IMR-90 (cell line): ENCODE data around the gene ZNF783. TPM values are rescaled to one million over a fixed set of nuclear protein-coding genes. Genes with fewer than 3 reads are reported as not detected.

Source experiments
- ATAC-seq: fragments of 200-7000 bp; cut with Tn5 transposase; 2 replicates; pipeline ENCODE4 v1.9.1; 2020; ENCODE audit warnings: low read depth, mild to moderate bottlenecking, moderate library complexity
- BruUV-seq: library from RNA; stranded (reverse); fragments of 400-500 nt; replicated peaks from 2 replicates; lab custom pipeline; 2021; lab: Mats Ljungman, UMichigan
- CTCF ChIA-PET: fragments of 300-600 bp; formaldehyde crosslinking; extraction: SDS; loops from one replicate; lab custom pipeline; 2021; ENCODE audit warnings: antibody characterized with exemption; lab: Yijun Ruan, JAX
- POLR2A ChIA-PET: fragments of 300-600 bp; sonication (Branson Sonifier 250); formaldehyde crosslinking; loops from one replicate; lab custom pipeline; 2022; ENCODE audit warnings: antibody characterized with exemption; ENCODE audit not compliant: unreplicated experiment; lab: Charles Lee
- DNase-seq: peaks from one replicate; pipeline ENCODE4 v3.0.0; 2013
- H2AFZ ChIP-seq: replicated peaks from 2 replicates; pipeline ENCODE3; 2013; ENCODE audit warnings: low read length, mild to moderate bottlenecking; ENCODE audit not compliant: poor library complexity
- H2AK5ac ChIP-seq: 2 replicates; pipeline ENCODE4 v1.6.1; 2013; ENCODE audit warnings: low read depth, low read length, inconsistent platforms
- H2AK9ac ChIP-seq: replicated peaks from 2 replicates; pipeline ENCODE3; 2013; ENCODE audit warnings: mild to moderate bottlenecking, low read depth, low read length, moderate library complexity; ENCODE audit not compliant: poor library complexity
- H2BK120ac ChIP-seq: 2 replicates; pipeline ENCODE4 v1.6.1; 2013; ENCODE audit warnings: low read depth, low read length, inconsistent platforms
- H2BK15ac ChIP-seq: 3 replicates; pipeline ENCODE4 v1.6.1; 2013; ENCODE audit warnings: low read depth, low read length, inconsistent platforms
- H2BK20ac ChIP-seq: 2 replicates; pipeline ENCODE4 v1.6.1; 2013; ENCODE audit warnings: low read depth, mild to moderate bottlenecking, inconsistent platforms, low read length, moderate library complexity
- H2BK5ac ChIP-seq: 2 replicates; pipeline ENCODE4 v1.6.1; 2013; ENCODE audit warnings: mild to moderate bottlenecking, low read depth, low read length, inconsistent platforms; ENCODE audit not compliant: poor library complexity, severe bottlenecking
- H3K14ac ChIP-seq: replicated peaks from 2 replicates; pipeline ENCODE4 v1.6.1; 2013; ENCODE audit warnings: low read depth, low read length, inconsistent platforms
- H3K18ac ChIP-seq: 2 replicates; pipeline ENCODE4 v1.6.1; 2013; ENCODE audit warnings: low read depth, low read length, control low read depth
- H3K23ac ChIP-seq: 2 replicates; pipeline ENCODE4 v1.6.1; 2013; ENCODE audit warnings: low read depth, low read length, inconsistent platforms
- H3K27ac ChIP-seq: 2 replicates; pipeline ENCODE4 v1.5.1; 2013; ENCODE audit warnings: mild to moderate bottlenecking, control low read depth, low read length; ENCODE audit not compliant: insufficient read depth
- H3K27me3 ChIP-seq: 2 replicates; pipeline ENCODE4 v1.6.1; 2013; ENCODE audit warnings: low read length; ENCODE audit not compliant: control insufficient read depth, insufficient read depth
- H3K36me3 ChIP-seq: 2 replicates; pipeline ENCODE4 v1.6.1; 2013; ENCODE audit warnings: low read length, mixed read lengths; ENCODE audit not compliant: control insufficient read depth, insufficient read depth
- H3K4ac ChIP-seq: 2 replicates; pipeline ENCODE4 v1.6.1; 2013; ENCODE audit warnings: low read depth, low read length, inconsistent platforms
- H3K4me1 ChIP-seq: 2 replicates; pipeline ENCODE4 v1.6.1; 2013; ENCODE audit warnings: low read length, mixed read lengths; ENCODE audit not compliant: control insufficient read depth, insufficient read depth
- H3K4me2 ChIP-seq: 2 replicates; pipeline ENCODE4 v1.6.1; 2013; ENCODE audit warnings: low read depth, mild to moderate bottlenecking, control low read depth, low read length, moderate library complexity
- H3K4me3 ChIP-seq: 2 replicates; pipeline ENCODE4 v1.5.1; 2013; ENCODE audit warnings: low read depth, mild to moderate bottlenecking, control low read depth, low read length, moderate library complexity; ENCODE audit not compliant: insufficient read depth
- H3K56ac ChIP-seq: 2 replicates; pipeline ENCODE4 v1.6.1; 2013; ENCODE audit warnings: low read length, inconsistent platforms; ENCODE audit not compliant: insufficient read depth; ENCODE audit errors: extremely low read depth
- H3K79me1 ChIP-seq, 2 experiments: 2 replicates each; pipeline ENCODE4 v1.6.1; 2013; ENCODE audit warnings: low read length in 2 of 2, inconsistent platforms in 1 of 2, low read depth in 1 of 2
- H3K9ac ChIP-seq: 2 replicates; pipeline ENCODE4 v1.6.1; 2013; ENCODE audit warnings: low read depth, low read length, control low read depth
- H3K9me1 ChIP-seq: 2 replicates; pipeline ENCODE4 v1.6.1; 2013; ENCODE audit warnings: low read length, inconsistent platforms; ENCODE audit not compliant: insufficient read depth
- H3K9me3 ChIP-seq: 2 replicates; pipeline ENCODE4 v1.6.1; 2013; ENCODE audit warnings: low read length; ENCODE audit not compliant: control insufficient read depth, insufficient read depth
- H4K20me1 ChIP-seq: 2 replicates; pipeline ENCODE4 v1.6.1; 2013; ENCODE audit warnings: low read length, inconsistent platforms; ENCODE audit not compliant: insufficient read depth
- H4K5ac ChIP-seq: 2 replicates; pipeline ENCODE4 v1.6.1; 2013; ENCODE audit warnings: mild to moderate bottlenecking, low read depth, low read length, control low read depth
- H4K8ac ChIP-seq, 2 experiments: 2 replicates each; pipeline ENCODE4 v1.6.1; 2013; ENCODE audit warnings: low read depth in 2 of 2, low read length in 2 of 2, control low read depth in 1 of 2, inconsistent platforms in 1 of 2
- H4K91ac ChIP-seq: 2 replicates; pipeline ENCODE4 v1.6.1; 2013; ENCODE audit warnings: low read depth, low read length, inconsistent platforms; ENCODE audit not compliant: insufficient read depth
- BHLHE40 ChIP-seq: fragments of 150-350 bp; IDR thresholded peaks from 2 replicates; pipeline ENCODE4 v1.6.1; 2016; ENCODE audit warnings: mild to moderate bottlenecking, low read depth, low read length
- CEBPB ChIP-seq: IDR thresholded peaks from 2 replicates; pipeline ENCODE4 v1.6.1; 2012; ENCODE audit warnings: low read depth, low read length, improper control_type of control experiment
- CHD1 ChIP-seq: IDR thresholded peaks from 2 replicates; pipeline ENCODE4 v1.6.1; 2012; ENCODE audit warnings: low read depth, low read length, improper control_type of control experiment
- MAFK ChIP-seq: IDR thresholded peaks from 2 replicates; pipeline ENCODE4 v1.6.1; 2012; ENCODE audit warnings: low read depth, low read length, improper control_type of control experiment
- MXI1 ChIP-seq: IDR thresholded peaks from 2 replicates; pipeline ENCODE4 v1.6.1; 2012; ENCODE audit warnings: low read depth, mild to moderate bottlenecking, low read length, moderate library complexity, borderline replicate concordance
- RAD21 ChIP-seq: IDR thresholded peaks from 2 replicates; pipeline ENCODE4 v1.6.1; 2012; ENCODE audit warnings: low read length, improper control_type of control experiment
- RCOR1 ChIP-seq: IDR thresholded peaks from 2 replicates; pipeline ENCODE4 v1.6.1; 2012; ENCODE audit warnings: mild to moderate bottlenecking, low read length, improper control_type of control experiment; ENCODE audit not compliant: insufficient replicate concordance
- RFX5 ChIP-seq: IDR thresholded peaks from 2 replicates; pipeline ENCODE4 v1.8.0; 2012; ENCODE audit warnings: low read depth, mild to moderate bottlenecking, low read length, moderate library complexity
- SMC3 ChIP-seq: fragments of 150-350 bp; IDR thresholded peaks from 2 replicates; pipeline ENCODE4 v1.6.1; 2016; ENCODE audit warnings: low read depth, mild to moderate bottlenecking, antibody characterized with exemption, low read length, moderate library complexity
- WGBS, 2 experiments: methylation state at CpG; one replicate each; pipeline versions ENCODE4 v1.1.5 to v1.1.7; 2013; ENCODE audit warnings: missing lambda C conversion rate in 2 of 2; ENCODE audit not compliant: insufficient read length in 1 of 2; ENCODE audit errors: extremely low coverage in 2 of 2; 5-methylcytosine and 5-hydroxymethylcytosine counted together
- dilution Hi-C: fragments of 300-500 bp; cut with HindIII; formaldehyde crosslinking; loops from one replicate; pipeline ENCODE4 v1.14.3; 2018; ENCODE audit warnings: low sequenced_read_pairs; ENCODE audit not compliant: unreplicated experiment
- in situ Hi-C: fragments of 300-500 bp; cut with MboI; formaldehyde crosslinking; loops from 3 replicates; pipeline ENCODE4 v1.14.3; 2019; ENCODE audit warnings: low sequenced_read_pairs, inconsistent platforms, mixed read lengths
- intact Hi-C: fragments of 100-400 bp; cut with micrococcal nuclease; formaldehyde crosslinking; loops from 2 replicates; pipeline ENCODE4 v1.10.0; 2022
- polyA plus RNA-seq, 3 experiments: library from polyadenylated mRNA; depleted of rRNA; stranded (reverse); fragments of >200 nt; gene quantifications; 2 replicates each; pipeline ENCODE4 v1.2.3, GENCODE V29; 2012; ENCODE audit warnings: low replicate concordance in 1 of 3
- total RNA-seq: library from RNA; depleted of rRNA; stranded (reverse); fragments of >200 nt; gene quantifications from 2 replicates; pipeline ENCODE4 v1.2.3, GENCODE V29; 2012
- TF ChIP-seq, protein P1 (sequence below): fragments of 150-350 bp; IDR thresholded peaks from 2 replicates; pipeline ENCODE4 v1.6.1; 2016; ENCODE audit warnings: low read depth, mild to moderate bottlenecking, low read length, moderate library complexity, borderline replicate concordance
- TF ChIP-seq, protein P2 (sequence below): fragments of 150-350 bp; IDR thresholded peaks from 2 replicates; pipeline ENCODE4 v1.6.1; 2017; ENCODE audit warnings: mild to moderate bottlenecking, antibody characterized with exemption, low read length, low read depth

The ZNF783 gene
- total and polyA plus RNA-seq, 2 of the 4 experiments (the other 2 are of a cell fraction) = 2.3 to 7.2 TPM

DNA sequence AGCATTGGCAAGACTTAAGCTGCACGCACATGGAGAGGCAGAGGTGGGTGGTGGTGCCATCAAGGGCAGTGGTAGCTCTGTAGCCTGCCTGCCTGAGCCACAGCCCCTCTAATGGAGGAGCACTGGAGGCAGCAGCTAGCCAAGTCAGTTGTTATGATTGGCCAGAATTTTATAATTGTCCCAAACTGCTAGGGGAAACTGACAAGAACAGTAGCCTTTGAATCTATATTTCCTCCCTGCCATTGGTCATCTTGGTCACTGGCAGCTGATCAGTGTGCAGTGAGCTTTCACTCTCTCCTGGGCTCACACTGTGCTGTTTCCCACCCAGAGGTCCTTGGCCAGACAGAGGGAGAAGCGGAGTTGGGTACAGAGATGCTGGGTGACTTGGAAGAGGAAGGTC, 9.6 kb upstream of the ZNF783 start:
- no TSS peak for BruUV-seq
- POLR2A ChIA-PET = no interaction called here
- Histone ChIP-seq H3K79me1 (peaks cover 15 to 25% of the 10 kb centered on the region in 2 experiments; a peak in 3 of 4 replicates), H2BK5ac (no peak overlapping the region), H2AK5ac (no peak overlapping the region), H3K4me3 (no peak overlapping the region), H3K36me3 (peaks cover 43% of the 10 kb centered on the region), H3K23ac (no peak overlapping the region), H3K9me3 (no peaks in the 10 kb centered on the region), H4K20me1 (peaks cover 6% of the 10 kb centered on the region; the same call in 1 of the 2 replicates), H3K4me2 (no peak overlapping the region), H3K27me3 (no peaks in the 10 kb centered on the region), H3K27ac (no peak overlapping the region), H3K56ac (no peak overlapping the region), H2AFZ (no peak overlapping the region), H4K5ac (no peak overlapping the region), H2BK20ac (no peak overlapping the region), H3K18ac (no peak overlapping the region), H3K4ac (no peak overlapping the region), H3K9ac (no peak overlapping the region), H3K14ac (no peak overlapping the region), H4K91ac (no peak overlapping the region), H2BK120ac (no peak overlapping the region), H3K9me1 (peaks cover 14% of the 10 kb centered on the region; the same call in 1 of the 2 replicates), H4K8ac (no peak overlapping the region), H2BK15ac (no peak overlapping the region), H2AK9ac (peak overlapping the region; percentile 56), H3K4me1 (peaks cover 4% of the 10 kb centered on the region)
- CTCF ChIA-PET = interaction anchor here (1.8 kb wide), 1 partner anchor 9 kb away, joined by 9 read pairs; the partner anchor contains the start of gene ZNF783
- ATAC-seq (no peak), DNase-seq (no peak)
- no CpG with 5 or more reads among the region's 2 CpGs for WGBS, 2 experiments
- in situ Hi-C loops (no loop called here), dilution Hi-C loops (no loop called here), intact Hi-C loops (no loop called here)
- no peak for TF ChIP-seq MXI1
- TF ChIP-seq, protein P1, sequence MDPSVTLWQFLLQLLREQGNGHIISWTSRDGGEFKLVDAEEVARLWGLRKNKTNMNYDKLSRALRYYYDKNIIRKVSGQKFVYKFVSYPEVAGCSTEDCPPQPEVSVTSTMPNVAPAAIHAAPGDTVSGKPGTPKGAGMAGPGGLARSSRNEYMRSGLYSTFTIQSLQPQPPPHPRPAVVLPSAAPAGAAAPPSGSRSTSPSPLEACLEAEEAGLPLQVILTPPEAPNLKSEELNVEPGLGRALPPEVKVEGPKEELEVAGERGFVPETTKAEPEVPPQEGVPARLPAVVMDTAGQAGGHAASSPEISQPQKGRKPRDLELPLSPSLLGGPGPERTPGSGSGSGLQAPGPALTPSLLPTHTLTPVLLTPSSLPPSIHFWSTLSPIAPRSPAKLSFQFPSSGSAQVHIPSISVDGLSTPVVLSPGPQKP = no peak
- TF ChIP-seq RCOR1 = no peak
- no peak for TF ChIP-seq SMC3
- TF ChIP-seq CEBPB = no peak
- TF ChIP-seq RAD21 = no peak
- TF ChIP-seq MAFK = no peak
- no peak for TF ChIP-seq CHD1
- TF ChIP-seq, protein P2, sequence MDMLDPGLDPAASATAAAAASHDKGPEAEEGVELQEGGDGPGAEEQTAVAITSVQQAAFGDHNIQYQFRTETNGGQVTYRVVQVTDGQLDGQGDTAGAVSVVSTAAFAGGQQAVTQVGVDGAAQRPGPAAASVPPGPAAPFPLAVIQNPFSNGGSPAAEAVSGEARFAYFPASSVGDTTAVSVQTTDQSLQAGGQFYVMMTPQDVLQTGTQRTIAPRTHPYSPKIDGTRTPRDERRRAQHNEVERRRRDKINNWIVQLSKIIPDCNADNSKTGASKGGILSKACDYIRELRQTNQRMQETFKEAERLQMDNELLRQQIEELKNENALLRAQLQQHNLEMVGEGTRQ = no peak
- TF ChIP-seq BHLHE40 = no peak
- no peak for TF ChIP-seq RFX5
